GM19395 (cell line): Measurements from ENCODE around the gene NOL3.

ENCODE experiments used
- ATAC-seq: cut with Tn5 transposase; IDR thresholded peaks from one replicate; pipeline ENCODE4 v1.9.1; 2021; ENCODE audit warnings: mild to moderate bottlenecking, moderate library complexity; ENCODE audit not compliant: unreplicated experiment

NOL3 gene

GRCh38 chr16:67169642-67170167, 633 bp upstream of the NOL3 start:
- ATAC-seq, result no peak

GRCh38 chr16:67170949-67171649, 761 bp downstream of the NOL3 start:
- ATAC-seq, result no peak

GRCh38 chr16:67173323-67173722, 3.0 kb downstream of the NOL3 start:
- no peak for ATAC-seq

GRCh38 chr16:67173808-67174705, 3.7 kb downstream of the NOL3 start:
- peak; percentile 42 for ATAC-seq

- no peak for ATAC-seq
These were observed 4.4 kb downstream of the NOL3 start for GRCh38 chr16:67174706-67175231.

GRCh38 chr16:67176662-67177061, 6.3 kb downstream of the NOL3 start:
- no peak for ATAC-seq

GRCh38 chr16:67177743-67178699, 7.7 kb downstream of the NOL3 start:
- ATAC-seq, result no peak

GRCh38 chr16:67179421-67180080, 9.2 kb downstream of the NOL3 start:
- ATAC-seq, result no peak

- ATAC-seq, result no peak
These were observed 9.8 kb downstream of the NOL3 start for GRCh38 chr16:67180166-67180565.

GRCh38 chr16:67181346-67181745, 11.0 kb downstream of the NOL3 start:
- no peak for ATAC-seq

GRCh38 chr16:67182288-67182687, 11.9 kb downstream of the NOL3 start:
- no peak for ATAC-seq

GRCh38 chr16:67183284-67183626, 12.9 kb downstream of the NOL3 start:
- ATAC-seq, result no peak

- ATAC-seq, result peak; percentile 92
These were observed 13.5 kb downstream of the NOL3 start, which contains the start of gene MATCAP1 for GRCh38 chr16:67183627-67184452. Gene MATCAP1 (minus strand): TSS chr16:67183963. CDS start chr16:67180610, 3,353 bp downstream.

GRCh38 chr16:67184453-67184994, 14.2 kb downstream of the NOL3 start:
- ATAC-seq, result peak; percentile 9

- ATAC-seq, result no peak
These were observed 14.8 kb downstream of the NOL3 start for GRCh38 chr16:67184995-67185650.

- no peak for ATAC-seq
These were observed 15.4 kb downstream of the NOL3 start for GRCh38 chr16:67185651-67186134.

GRCh38 chr16:67186550-67186950, 16.2 kb downstream of the NOL3 start:
- no peak for ATAC-seq
